HCT116 (cell line): Measurements from ENCODE around the gene TAL1. TPM values are rescaled to one million over a fixed set of nuclear protein-coding genes. Genes with fewer than 3 reads are reported as not detected.
"Not testable (repeated sequence)": the region's sequence is repeated elsewhere in the genome, so short reads cannot be mapped to it uniquely, and the experiment has no call there.

Experiments
- ATAC-seq: fragments of 200-7000 bp; cut with Tn5 transposase; 2 replicates; pipeline ENCODE4 v1.9.1; 2020; ENCODE audit warnings: mild to moderate bottlenecking, moderate library complexity
- BruUV-seq: library from RNA; stranded (reverse); fragments of 400-500 nt; replicated peaks from 2 replicates; lab custom pipeline; 2021; lab: Mats Ljungman, UMichigan
- CTCF ChIA-PET: fragments of 300-600 bp; sonication (Branson Sonifier 250); formaldehyde crosslinking; loops from one replicate; lab custom pipeline; 2021; ENCODE audit warnings: antibody characterized with exemption; lab: Charles Lee
- POLR2A ChIA-PET: fragments of 300-600, 350-600 bp; sonication (Branson Sonifier 250); formaldehyde crosslinking; loops from one replicate; lab custom pipeline; 2021; ENCODE audit warnings: antibody characterized with exemption; lab: Charles Lee
- RAD21 ChIA-PET, 2 experiments: fragments of 300-600 bp; sonication (Branson Sonifier 250); formaldehyde crosslinking; loops; one replicate each; lab custom pipeline; 2023; ENCODE audit warnings: low total read pairs in 2 of 2; ENCODE audit not compliant: uncharacterized antibody in 2 of 2, unreplicated experiment in 2 of 2, low non-redundant PET in 1 of 2; lab: Charles Lee
- DNase-seq: peaks from one replicate; pipeline ENCODE4 v3.0.0-alpha.2; 2010; ENCODE audit warnings: low read depth, low spot score
- H2AFZ ChIP-seq: fragments of 200-600 bp; shearing (Covaris generic), sonication (generic); 2 replicates; pipeline ENCODE4 v1.6.1; 2017; ENCODE audit warnings: low read depth, mixed run types, mixed read lengths, antibody characterized with exemption, low read length; ENCODE audit not compliant: poor library complexity, severe bottlenecking
- H3K27ac ChIP-seq: 2 replicates; pipeline ENCODE4 v1.5.1; 2012; ENCODE audit warnings: low read depth, low read length
- H3K27me3 ChIP-seq: fragments of 200-600 bp; sonication (generic); 2 replicates; pipeline ENCODE4 v1.6.1; 2016; ENCODE audit warnings: mixed run types, low read length, mixed read lengths; ENCODE audit not compliant: insufficient read depth
- H3K36me3 ChIP-seq, 2 experiments: fragments of 200-500 bp in 1 of 2; fragments of 200-600 bp in 1 of 2; sonication (Bioruptor generic) in 1 of 2; sonication (generic) in 1 of 2; 2 replicates each; pipeline versions ENCODE4 v1.5.1 to v1.6.1; 2014 to 2016; ENCODE audit warnings: low read length in 2 of 2, inconsistent platforms in 1 of 2, mixed read lengths in 1 of 2, mixed run types in 1 of 2; ENCODE audit not compliant: insufficient read depth in 2 of 2, control insufficient read depth in 1 of 2
- H3K4me1 ChIP-seq, 2 experiments: fragments of 200-600 bp in 1 of 2; sonication (generic) in 1 of 2; 2 replicates each; pipeline versions ENCODE4 v1.5.1 to v1.6.1; 2012 to 2017; ENCODE audit warnings: low read length in 2 of 2, inconsistent platforms in 1 of 2, mild to moderate bottlenecking in 1 of 2, mixed read lengths in 1 of 2, mixed run types in 1 of 2, moderate library complexity in 1 of 2; ENCODE audit not compliant: insufficient read depth in 2 of 2, control insufficient read depth in 1 of 2
- H3K4me2 ChIP-seq: fragments of 200-600 bp; sonication (generic); 2 replicates; pipeline ENCODE4 v1.6.1; 2017; ENCODE audit warnings: mixed run types, low read length, mixed read lengths
- H3K4me3 ChIP-seq, 2 experiments: fragments of 200-600 bp in 1 of 2; sonication (generic) in 1 of 2; replicated peaks in 1 of 2; 2 replicates each; pipeline ENCODE4 v1.5.1; 2011 to 2016; ENCODE audit warnings: low read length in 2 of 2, control low read depth in 1 of 2, low read depth in 1 of 2, mild to moderate bottlenecking in 1 of 2, mixed read lengths in 1 of 2, mixed run types in 1 of 2
- H3K79me2 ChIP-seq: fragments of 200-600 bp; sonication (generic); 2 replicates; pipeline ENCODE4 v1.6.1; 2017; ENCODE audit warnings: mild to moderate bottlenecking, mixed run types, low read length, moderate library complexity, mixed read lengths; ENCODE audit not compliant: insufficient read depth
- H3K9ac ChIP-seq: fragments of 200-600 bp; sonication (generic); 2 replicates; pipeline ENCODE4 v1.6.1; 2016; ENCODE audit warnings: low read length, mixed read lengths
- H3K9me2 ChIP-seq: fragments of 200-600 bp; sonication (generic), shearing (Covaris generic); 2 replicates; pipeline ENCODE4 v1.6.1; 2017; ENCODE audit warnings: mixed run types, mild to moderate bottlenecking, moderate library complexity; ENCODE audit not compliant: insufficient read depth
- H3K9me3 ChIP-seq, 2 experiments: fragments of 200-500 bp in 1 of 2; fragments of 200-600 bp in 1 of 2; sonication (Bioruptor generic) in 1 of 2; sonication (generic) in 1 of 2; 2 replicates each; pipeline ENCODE4 v1.6.1; 2014 to 2017; ENCODE audit warnings: low read length in 2 of 2, mixed read lengths in 2 of 2, inconsistent platforms in 1 of 2, low read depth in 1 of 2, mild to moderate bottlenecking in 1 of 2, mixed run types in 1 of 2, moderate library complexity in 1 of 2; ENCODE audit not compliant: control insufficient read depth in 1 of 2, insufficient read depth in 1 of 2
- H4K20me1 ChIP-seq: fragments of 200-600 bp; sonication (generic), shearing (Covaris generic); 2 replicates; pipeline ENCODE4 v1.6.1; 2017; ENCODE audit warnings: mixed run types, mild to moderate bottlenecking, moderate library complexity; ENCODE audit not compliant: insufficient read depth
- ATF3 ChIP-seq: IDR thresholded peaks from 2 replicates; pipeline ENCODE4 v1.6.1; 2012
- EZH2 ChIP-seq: fragments of 200-600 bp; sonication (generic); IDR thresholded peaks from 2 replicates; pipeline ENCODE4 v1.6.1; 2017; ENCODE audit warnings: antibody characterized with exemption, mixed run types
- RAD21 ChIP-seq: IDR thresholded peaks from 2 replicates; pipeline ENCODE4 v1.6.1; 2012; ENCODE audit warnings: low read depth, mild to moderate bottlenecking
- intact Hi-C: fragments of 100-400 bp; cut with micrococcal nuclease; formaldehyde crosslinking; loops from 2 replicates; pipeline ENCODE4 v1.10.0; 2022
- total RNA-seq: library from RNA; stranded (reverse); gene quantifications from one replicate; pipeline ENCODE4 v1.2.1, GENCODE V29; 2021; ENCODE audit not compliant: unreplicated experiment

The TAL1 gene
- total RNA-seq, 1 experiment from 2014 or later = 0.05 TPM

- H3K79me2 ChIP-seq, H3K9me3 ChIP-seq, H3K27ac ChIP-seq, H3K4me3 ChIP-seq, H2AFZ ChIP-seq, DNase-seq, H3K36me3 ChIP-seq, H3K4me1 ChIP-seq, H4K20me1 ChIP-seq, H3K27me3 ChIP-seq, H3K9ac ChIP-seq, ATAC-seq, H3K9me2 ChIP-seq, RAD21 ChIA-PET, H3K4me2 ChIP-seq, BruUV-seq, intact Hi-C loops, POLR2A ChIA-PET: not testable (repeated sequence)
- CTCF ChIA-PET = interaction anchor here (2.6 kb wide), 1 partner anchor 11 kb away, joined by 13 read pairs; no protein-coding TSS in a partner anchor
These were observed 28.5 kb downstream of the TAL1 start for GRCh38 chr1:47203504-47203903.

- no peaks in the 10 kb centered on the region for H3K36me3 ChIP-seq
- intact Hi-C loops = no loop called here
- H4K20me1 ChIP-seq = no peaks in the 10 kb centered on the region
- peaks cover 0 to 3% of the 10 kb centered on the region in 2 experiments; a peak in 1 of 4 replicates for H3K4me1 ChIP-seq
- DNase-seq (no peak), ATAC-seq (no peak)
- no peak overlapping the region for H3K27ac ChIP-seq
- H3K9me3 ChIP-seq = peaks cover 0 to 6% of the 10 kb centered on the region in 2 experiments; a peak in 2 of 4 replicates
- POLR2A ChIA-PET = no interaction called here
- no peak overlapping the region for H3K4me3 ChIP-seq
- RAD21 ChIA-PET = no interaction called here
- CTCF ChIA-PET = interaction anchor here (2.6 kb wide), 1 partner anchor 9 kb away, joined by 13 read pairs; no protein-coding TSS in a partner anchor
- TF ChIP-seq RAD21 = no peak
- no peak for TF ChIP-seq ATF3
- no peak for TF ChIP-seq EZH2
- no peak overlapping the region for H3K4me2 ChIP-seq
- H3K79me2 ChIP-seq = no peaks in the 10 kb centered on the region
- no TSS peak for BruUV-seq
- no peak overlapping the region for H3K9ac ChIP-seq
- H2AFZ ChIP-seq = no peak overlapping the region
- no peaks in the 10 kb centered on the region for H3K9me2 ChIP-seq
- no peaks in the 10 kb centered on the region for H3K27me3 ChIP-seq
These were observed 30.8 kb downstream of the TAL1 start for GRCh38 chr1:47201179-47201578.
